Mesenchymal stem cell (in vitro differentiated cells and primary cell): ENCODE measurements around the gene SLC4A2.

Experiments used
- DNase-seq: peaks from one replicate; pipeline ENCODE4 v3.0.0-alpha.2; 2013
- H2AFZ ChIP-seq: one replicate; pipeline ENCODE4 v1.6.1; 2013; ENCODE audit warnings: low read depth, mild to moderate bottlenecking, control low read depth, inconsistent platforms, low read length, moderate library complexity
- H2AK5ac ChIP-seq: 2 replicates; pipeline ENCODE4 v1.6.1; 2013; ENCODE audit warnings: low read length, moderate library complexity, mild to moderate bottlenecking, inconsistent platforms; ENCODE audit not compliant: severe bottlenecking
- H2BK120ac ChIP-seq: one replicate; pipeline ENCODE4 v1.6.1; 2013; ENCODE audit warnings: low read depth, mild to moderate bottlenecking, inconsistent platforms, low read length, moderate library complexity
- H2BK12ac ChIP-seq, 2 experiments: one replicate each; pipeline ENCODE4 v1.6.1; 2013; ENCODE audit warnings: inconsistent platforms in 2 of 2, low read length in 2 of 2, mild to moderate bottlenecking in 2 of 2, moderate library complexity in 2 of 2, control low read depth in 1 of 2
- H2BK15ac ChIP-seq: one replicate; pipeline ENCODE4 v1.6.1; 2013; ENCODE audit warnings: mild to moderate bottlenecking, low read depth, inconsistent platforms; ENCODE audit not compliant: poor library complexity, severe bottlenecking
- H2BK5ac ChIP-seq: 2 replicates; pipeline ENCODE4 v1.6.1; 2013; ENCODE audit warnings: low read depth, mild to moderate bottlenecking, low read length, control low read depth, inconsistent platforms; ENCODE audit not compliant: poor library complexity, severe bottlenecking
- H3K14ac ChIP-seq, 2 experiments: one replicate each; pipeline ENCODE4 v1.6.1; 2013; ENCODE audit warnings: inconsistent platforms in 2 of 2, low read length in 2 of 2, control low read depth in 1 of 2, mild to moderate bottlenecking in 1 of 2, moderate library complexity in 1 of 2
- H3K18ac ChIP-seq, 2 experiments: one replicate each; pipeline ENCODE4 v1.6.1; 2013; ENCODE audit warnings: inconsistent platforms in 2 of 2, low read length in 2 of 2, control low read depth in 1 of 2, low read depth in 1 of 2, mild to moderate bottlenecking in 1 of 2
- H3K23ac ChIP-seq, 2 experiments: one replicate each; pipeline ENCODE4 v1.6.1; 2013; ENCODE audit warnings: inconsistent platforms in 2 of 2, low read length in 2 of 2, mild to moderate bottlenecking in 2 of 2, moderate library complexity in 2 of 2, control low read depth in 1 of 2
- H3K27ac ChIP-seq: 2 replicates; pipeline ENCODE4 v1.5.1; 2013; ENCODE audit warnings: mild to moderate bottlenecking, moderate library complexity, low read length, control low read depth, inconsistent platforms; ENCODE audit not compliant: poor library complexity, severe bottlenecking
- H3K27me3 ChIP-seq, 2 experiments: 2 replicates each; pipeline versions ENCODE4 v1.6.1 to v1.7.0; 2013; ENCODE audit warnings: low read length in 2 of 2, mild to moderate bottlenecking in 2 of 2, moderate library complexity in 2 of 2, control low read depth in 1 of 2, inconsistent platforms in 1 of 2; ENCODE audit not compliant: control insufficient read depth in 1 of 2, insufficient read depth in 1 of 2
- H3K36me3 ChIP-seq, 2 experiments: 2 replicates each; pipeline versions ENCODE4 v1.6.1 to v1.7.0; 2013; ENCODE audit warnings: low read length in 2 of 2, control low read depth in 1 of 2, inconsistent platforms in 1 of 2, low read depth in 1 of 2, mild to moderate bottlenecking in 1 of 2; ENCODE audit not compliant: insufficient read depth in 2 of 2, control insufficient read depth in 1 of 2
- H3K4ac ChIP-seq, 2 experiments: one replicate each; pipeline ENCODE4 v1.6.1; 2013; ENCODE audit warnings: inconsistent platforms in 2 of 2, low read length in 2 of 2, mild to moderate bottlenecking in 2 of 2, moderate library complexity in 2 of 2, control low read depth in 1 of 2, low read depth in 1 of 2
- H3K4me1 ChIP-seq: 2 replicates; pipeline ENCODE4 v1.6.1; 2013; ENCODE audit warnings: low read depth, low read length, control low read depth; ENCODE audit not compliant: control insufficient read depth, insufficient read depth
- H3K4me2 ChIP-seq: 2 replicates; pipeline ENCODE4 v1.6.1; 2013; ENCODE audit warnings: low read length, mild to moderate bottlenecking, inconsistent platforms; ENCODE audit not compliant: poor library complexity, severe bottlenecking
- H3K4me3 ChIP-seq, 2 experiments: 2 replicates each; pipeline versions ENCODE4 v1.5.1 to v1.7.0; 2013; ENCODE audit warnings: low read length in 2 of 2, mild to moderate bottlenecking in 2 of 2, control low read depth in 1 of 2, low read depth in 1 of 2; ENCODE audit not compliant: insufficient read depth in 1 of 2
- H3K79me1 ChIP-seq: replicated peaks from 2 replicates; pipeline ENCODE4 v1.6.1; 2013; ENCODE audit warnings: mild to moderate bottlenecking, control low read depth, low read length, inconsistent platforms; ENCODE audit not compliant: poor library complexity, severe bottlenecking
- H3K9ac ChIP-seq: 2 replicates; pipeline ENCODE4 v1.7.0; 2013; ENCODE audit warnings: mild to moderate bottlenecking, low read length, moderate library complexity
- H3K9me3 ChIP-seq: 2 replicates; pipeline ENCODE4 v1.7.0; 2013; ENCODE audit warnings: mild to moderate bottlenecking, low read length; ENCODE audit not compliant: control insufficient read depth
- H4K8ac ChIP-seq: one replicate; pipeline ENCODE4 v1.6.1; 2013; ENCODE audit warnings: inconsistent platforms, mild to moderate bottlenecking, low read length, moderate library complexity
- H4K91ac ChIP-seq: one replicate; pipeline ENCODE4 v1.6.1; 2013; ENCODE audit warnings: mild to moderate bottlenecking, low read length, inconsistent platforms
- WGBS: methylation state at CpG from one replicate; pipeline ENCODE4 v1.1.7; 2013; ENCODE audit warnings: mixed read lengths; 5-methylcytosine and 5-hydroxymethylcytosine counted together

The SLC4A2 gene

DNA sequence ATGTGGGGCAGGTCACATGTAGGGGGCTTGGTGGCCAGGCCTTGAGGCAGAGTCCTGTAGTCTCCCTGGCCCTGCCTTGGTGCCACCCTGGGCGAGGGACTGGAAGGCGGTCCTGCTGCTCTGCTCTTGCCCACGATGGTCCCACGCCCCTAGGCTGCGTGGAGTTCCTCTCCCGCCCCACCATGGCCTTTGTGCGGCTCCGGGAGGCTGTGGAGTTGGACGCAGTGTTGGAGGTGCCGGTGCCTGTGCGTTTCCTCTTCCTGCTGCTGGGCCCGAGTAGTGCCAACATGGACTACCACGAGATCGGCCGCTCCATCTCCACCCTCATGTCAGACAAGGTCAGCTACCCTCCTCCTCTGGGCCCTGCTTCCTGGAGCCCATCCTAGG, 11.2 kb downstream of the SLC4A2 start:
- H2BK15ac ChIP-seq, result no peak overlapping the region
- H2BK120ac ChIP-seq, result no peak overlapping the region
- 95% methylated on average over 15 of the region's 15 CpGs for WGBS
- H3K18ac ChIP-seq, result no peak overlapping the region
- no peak overlapping the region for H3K23ac ChIP-seq
- H3K36me3 ChIP-seq, result peaks cover 86 to 92% of the 10 kb centered on the region in 2 experiments
- H3K27ac ChIP-seq, result no peak overlapping the region
- no peak overlapping the region for H2BK5ac ChIP-seq
- H2BK12ac ChIP-seq, result no peak overlapping the region
- H4K91ac ChIP-seq, result no peak overlapping the region
- no peak overlapping the region for H2AK5ac ChIP-seq
- H3K9ac ChIP-seq, result no peak overlapping the region
- peaks cover 16% of the 10 kb centered on the region for H3K4me1 ChIP-seq
- no peak for DNase-seq
- H3K4ac ChIP-seq, result no peak overlapping the region
- no peak overlapping the region for H3K4me3 ChIP-seq
- no peak overlapping the region for H3K14ac ChIP-seq
- no peak overlapping the region for H2AFZ ChIP-seq
- no peak overlapping the region for H3K4me2 ChIP-seq
- no peak overlapping the region for H4K8ac ChIP-seq
- peaks cover 51% of the 10 kb centered on the region for H3K79me1 ChIP-seq
- H3K27me3 ChIP-seq, result no peaks in the 10 kb centered on the region
- no peaks in the 10 kb centered on the region for H3K9me3 ChIP-seq

GRCh38 chr7:151071032-151071866, 11.9 kb downstream of the SLC4A2 start:
- Histone ChIP-seq H3K36me3 (peaks cover 86 to 92% of the 10 kb centered on the region in 2 experiments), H2BK15ac (peak overlapping the region; percentile 82), H2BK12ac (no peak overlapping the region), H3K4me1 (peaks cover 14% of the 10 kb centered on the region), H2AK5ac (no peak overlapping the region), H3K79me1 (peaks cover 49% of the 10 kb centered on the region), H3K4me2 (no peak overlapping the region), H3K9ac (no peak overlapping the region), H3K9me3 (no peaks in the 10 kb centered on the region), H4K8ac (no peak overlapping the region), H3K4me3 (no peak overlapping the region), H2BK120ac (no peak overlapping the region), H3K23ac (no peak overlapping the region), H3K4ac (no peak overlapping the region), H4K91ac (no peak overlapping the region), H2AFZ (no peak overlapping the region), H3K14ac (no peak overlapping the region), H3K18ac (no peak overlapping the region), H2BK5ac (no peak overlapping the region), H3K27me3 (no peaks in the 10 kb centered on the region), H3K27ac (no peak overlapping the region)
- 96% methylated on average over 39 of the region's 39 CpGs for WGBS
- DNase-seq, result no peak

GRCh38 chr7:151073990-151074389, 14.6 kb downstream of the SLC4A2 start:
- Histone ChIP-seq H3K36me3 (peaks cover 85 to 97% of the 10 kb centered on the region in 2 experiments), H2BK12ac (no peak overlapping the region), H3K14ac (no peak overlapping the region), H3K4me1 (peaks cover 17% of the 10 kb centered on the region), H4K8ac (no peak overlapping the region), H3K18ac (no peak overlapping the region), H2AK5ac (no peak overlapping the region), H3K27ac (no peak overlapping the region), H4K91ac (no peak overlapping the region), H2BK15ac (no peak overlapping the region), H3K4me3 (no peak overlapping the region), H2BK5ac (no peak overlapping the region), H3K9ac (no peak overlapping the region), H3K9me3 (no peaks in the 10 kb centered on the region), H3K23ac (no peak overlapping the region), H2AFZ (no peak overlapping the region), H3K79me1 (peaks cover 58% of the 10 kb centered on the region), H2BK120ac (no peak overlapping the region), H3K27me3 (no peaks in the 10 kb centered on the region), H3K4me2 (no peak overlapping the region), H3K4ac (no peak overlapping the region)
- 99% methylated on average over 17 of the region's 17 CpGs for WGBS
- DNase-seq, result no peak

GRCh38 chr7:151074817-151075661, 15.7 kb downstream of the SLC4A2 start:
- peaks cover 48% of the 10 kb centered on the region for H3K79me1 ChIP-seq
- DNase-seq, result no peak
- no peak overlapping the region for H2BK120ac ChIP-seq
- H3K9me3 ChIP-seq, result no peaks in the 10 kb centered on the region
- no peak overlapping the region for H2BK12ac ChIP-seq
- H3K4me1 ChIP-seq, result peaks cover 25% of the 10 kb centered on the region
- no peak overlapping the region for H2BK15ac ChIP-seq
- H3K23ac ChIP-seq, result no peak overlapping the region
- no peak overlapping the region for H3K9ac ChIP-seq
- peaks cover 77 to 93% of the 10 kb centered on the region in 2 experiments for H3K36me3 ChIP-seq
- 97% methylated on average over 26 of the region's 26 CpGs for WGBS
- no peak overlapping the region for H2BK5ac ChIP-seq
- H3K14ac ChIP-seq, result no peak overlapping the region
- H3K27me3 ChIP-seq, result no peaks in the 10 kb centered on the region
- H2AK5ac ChIP-seq, result no peak overlapping the region
- no peak overlapping the region for H3K4ac ChIP-seq
- no peak overlapping the region for H2AFZ ChIP-seq
- H4K8ac ChIP-seq, result no peak overlapping the region
- no peak overlapping the region for H3K4me3 ChIP-seq
- no peak overlapping the region for H3K27ac ChIP-seq
- H3K4me2 ChIP-seq, result no peak overlapping the region
- peak overlapping the region; percentile 54 for H4K91ac ChIP-seq
- no peak overlapping the region for H3K18ac ChIP-seq
